ENCODE measurements around the gene RGS16.

DNA sequence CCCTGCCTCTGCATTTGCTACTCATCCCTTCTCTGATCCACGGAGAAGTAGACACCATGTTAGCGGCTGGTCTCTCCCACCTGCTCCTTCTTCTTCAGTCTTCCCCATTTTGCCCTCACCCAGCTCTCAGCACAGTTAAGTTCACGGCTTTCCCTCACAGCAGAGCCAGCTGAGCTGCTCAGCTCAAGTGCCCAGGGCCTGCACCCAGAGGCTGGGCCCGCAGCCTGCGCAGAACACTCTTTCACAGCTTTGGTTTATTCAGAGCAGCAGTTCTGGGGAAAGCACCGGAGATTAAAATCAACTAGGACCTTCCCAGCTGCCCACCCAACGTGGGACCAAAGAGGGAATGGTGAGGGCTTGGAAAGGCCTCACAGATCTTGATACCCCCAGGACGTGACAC is 38.3 kb upstream of the RGS16 start:
- TF ChIP-seq POLR2A (IDR thresholded peaks at IDR 0.05), result no peak
- TF ChIP-seq, protein P1, sequence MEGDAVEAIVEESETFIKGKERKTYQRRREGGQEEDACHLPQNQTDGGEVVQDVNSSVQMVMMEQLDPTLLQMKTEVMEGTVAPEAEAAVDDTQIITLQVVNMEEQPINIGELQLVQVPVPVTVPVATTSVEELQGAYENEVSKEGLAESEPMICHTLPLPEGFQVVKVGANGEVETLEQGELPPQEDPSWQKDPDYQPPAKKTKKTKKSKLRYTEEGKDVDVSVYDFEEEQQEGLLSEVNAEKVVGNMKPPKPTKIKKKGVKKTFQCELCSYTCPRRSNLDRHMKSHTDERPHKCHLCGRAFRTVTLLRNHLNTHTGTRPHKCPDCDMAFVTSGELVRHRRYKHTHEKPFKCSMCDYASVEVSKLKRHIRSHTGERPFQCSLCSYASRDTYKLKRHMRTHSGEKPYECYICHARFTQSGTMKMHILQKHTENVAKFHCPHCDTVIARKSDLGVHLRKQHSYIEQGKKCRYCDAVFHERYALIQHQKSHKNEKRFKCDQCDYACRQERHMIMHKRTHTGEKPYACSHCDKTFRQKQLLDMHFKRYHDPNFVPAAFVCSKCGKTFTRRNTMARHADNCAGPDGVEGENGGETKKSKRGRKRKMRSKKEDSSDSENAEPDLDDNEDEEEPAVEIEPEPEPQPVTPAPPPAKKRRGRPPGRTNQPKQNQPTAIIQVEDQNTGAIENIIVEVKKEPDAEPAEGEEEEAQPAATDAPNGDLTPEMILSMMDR (IDR thresholded peaks at IDR 0.05), result no peak

Data from uterus (tissue), 2 donors.